HG03439 (cell line): Measurements from ENCODE around the gene GTF2A1.

ENCODE experiments used
- ATAC-seq: cut with Tn5 transposase; IDR thresholded peaks from one replicate; pipeline ENCODE4 v1.9.1; 2021; ENCODE audit warnings: mild to moderate bottlenecking, moderate library complexity; ENCODE audit not compliant: unreplicated experiment

Gene GTF2A1

DNA sequence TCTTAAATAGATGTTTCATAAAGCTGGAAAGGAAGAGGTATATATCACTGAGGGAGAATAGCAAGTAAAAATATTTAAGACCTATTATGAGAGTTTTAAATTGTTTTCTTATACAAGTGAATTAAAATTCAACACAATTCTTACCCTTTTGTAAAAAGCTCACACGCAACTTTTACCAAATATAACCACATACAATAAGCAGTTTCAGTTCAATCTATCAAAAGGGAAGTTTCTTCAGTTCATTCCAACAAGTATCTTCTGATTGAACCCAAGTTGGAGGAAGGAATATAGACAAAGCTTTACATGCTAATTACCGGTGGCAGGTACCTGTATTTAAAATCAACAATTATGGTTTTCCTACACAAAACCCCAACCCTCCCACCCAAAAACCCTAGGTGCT lies 41.1 kb downstream of the GTF2A1 start:
- no peak for ATAC-seq

DNA sequence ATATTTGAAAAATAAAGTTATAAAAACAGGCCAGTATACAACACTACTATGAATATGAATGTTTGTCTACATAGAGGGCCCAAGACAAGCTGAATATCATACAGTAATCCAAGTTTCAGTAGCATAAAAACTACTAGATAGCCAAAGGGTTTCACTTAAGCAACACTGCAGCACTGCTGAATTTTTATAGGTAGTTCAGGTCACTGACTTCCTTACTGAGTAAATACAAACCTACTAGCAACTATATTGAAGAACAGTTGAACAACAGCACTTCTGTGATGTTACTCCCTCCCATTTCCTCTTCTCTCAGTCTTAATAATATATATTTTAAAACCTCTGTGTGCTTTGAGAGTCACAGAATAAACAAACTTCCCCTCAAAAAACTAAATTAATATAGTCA lies 42.7 kb downstream of the GTF2A1 start:
- ATAC-seq, result peak; percentile 39

DNA sequence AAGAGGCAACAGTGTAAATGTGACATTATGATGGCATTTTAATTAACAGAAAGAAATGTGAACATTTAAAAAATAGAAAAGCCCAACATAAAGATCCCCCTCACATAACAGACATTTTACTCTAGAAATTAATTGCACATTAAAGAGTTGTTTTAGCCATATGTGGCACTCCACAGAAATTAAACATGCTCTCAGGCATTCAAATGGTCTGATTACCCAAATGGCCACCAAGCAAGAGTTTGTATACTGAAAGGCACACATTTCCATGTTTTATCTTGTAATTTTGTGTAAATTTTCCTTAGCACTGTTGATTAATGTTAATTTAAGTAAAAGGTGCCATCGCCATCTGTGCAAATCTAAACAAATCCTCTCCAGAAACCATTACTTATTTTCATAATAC lies 43.5 kb downstream of the GTF2A1 start:
- ATAC-seq, result no peak

DNA sequence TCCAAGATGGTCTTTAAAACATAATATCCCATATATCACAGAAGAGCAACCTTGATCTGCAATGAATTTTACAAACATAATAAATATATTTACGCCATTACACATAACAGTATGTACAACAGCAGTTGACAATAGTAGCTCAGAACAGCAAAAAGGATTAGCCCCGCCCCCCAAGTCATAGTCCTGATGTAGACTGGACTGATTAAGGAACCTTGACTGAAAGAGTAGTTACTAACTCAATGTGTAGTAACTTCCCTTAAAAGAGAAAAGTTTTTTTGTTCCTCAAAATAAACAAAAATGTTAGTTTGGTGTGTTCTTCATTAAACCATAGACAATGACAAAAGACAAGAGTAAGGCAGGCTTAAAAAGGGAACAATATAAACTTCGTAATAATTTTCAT lies 44.5 kb downstream of the GTF2A1 start:
- ATAC-seq, result no peak

DNA sequence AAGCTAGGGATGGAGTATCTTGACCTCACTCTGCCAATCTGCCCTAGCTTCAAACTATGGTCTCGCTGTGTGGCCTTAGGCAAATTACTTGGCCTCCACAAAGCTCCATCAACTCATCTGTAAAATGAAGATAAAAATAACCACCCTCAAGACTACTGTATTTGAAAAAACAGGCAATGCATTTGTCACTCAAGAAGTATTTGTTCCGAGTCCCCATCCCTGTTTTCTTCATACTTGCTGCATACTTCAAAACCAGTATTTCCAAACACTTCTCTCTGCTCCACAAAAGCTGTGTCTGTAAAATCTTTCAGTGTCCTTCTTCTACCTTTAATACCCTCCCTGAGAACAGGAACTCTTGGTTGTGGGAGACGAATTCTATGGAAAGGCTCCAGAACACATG lies 47.9 kb downstream of the GTF2A1 start:
- peak; percentile 25 for ATAC-seq

DNA sequence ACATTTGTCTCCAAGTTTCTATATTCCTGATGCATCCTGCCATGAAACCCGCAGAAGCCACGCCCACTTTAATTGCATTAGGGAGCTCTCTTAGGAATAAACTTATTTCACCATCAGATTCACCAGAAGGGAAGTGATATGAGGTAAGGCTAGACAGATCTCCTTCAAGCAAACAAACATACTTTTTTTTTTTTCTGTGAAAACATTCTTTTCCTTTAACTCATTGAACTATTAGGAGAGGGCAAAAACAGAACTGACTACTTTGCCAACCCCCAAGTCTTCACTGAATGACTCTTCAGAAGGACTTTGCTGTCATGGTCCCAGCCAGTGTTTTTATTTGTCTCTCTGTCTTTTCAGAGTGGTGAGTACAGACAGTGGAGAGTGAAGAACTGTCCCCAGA lies 48.4 kb downstream of the GTF2A1 start:
- ATAC-seq, result peak; percentile 24

DNA sequence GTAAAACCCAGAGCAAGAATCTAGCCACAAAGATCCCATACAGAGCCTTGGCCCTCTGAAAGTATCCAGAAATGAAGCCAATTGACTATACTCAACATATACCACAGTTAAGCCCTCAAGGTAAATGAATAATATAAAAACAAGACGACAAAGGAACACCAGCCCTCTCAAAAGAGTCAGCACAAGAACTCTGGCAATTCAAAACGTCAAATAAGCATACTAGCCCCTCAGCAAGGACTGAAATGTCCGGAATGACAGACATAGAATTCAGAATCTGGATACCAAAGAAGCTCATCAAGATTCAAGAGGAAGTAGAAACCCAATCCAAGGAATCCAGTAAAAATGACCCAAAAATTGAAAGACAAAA lies 49.9 kb downstream of the GTF2A1 start:
- no peak for ATAC-seq

DNA sequence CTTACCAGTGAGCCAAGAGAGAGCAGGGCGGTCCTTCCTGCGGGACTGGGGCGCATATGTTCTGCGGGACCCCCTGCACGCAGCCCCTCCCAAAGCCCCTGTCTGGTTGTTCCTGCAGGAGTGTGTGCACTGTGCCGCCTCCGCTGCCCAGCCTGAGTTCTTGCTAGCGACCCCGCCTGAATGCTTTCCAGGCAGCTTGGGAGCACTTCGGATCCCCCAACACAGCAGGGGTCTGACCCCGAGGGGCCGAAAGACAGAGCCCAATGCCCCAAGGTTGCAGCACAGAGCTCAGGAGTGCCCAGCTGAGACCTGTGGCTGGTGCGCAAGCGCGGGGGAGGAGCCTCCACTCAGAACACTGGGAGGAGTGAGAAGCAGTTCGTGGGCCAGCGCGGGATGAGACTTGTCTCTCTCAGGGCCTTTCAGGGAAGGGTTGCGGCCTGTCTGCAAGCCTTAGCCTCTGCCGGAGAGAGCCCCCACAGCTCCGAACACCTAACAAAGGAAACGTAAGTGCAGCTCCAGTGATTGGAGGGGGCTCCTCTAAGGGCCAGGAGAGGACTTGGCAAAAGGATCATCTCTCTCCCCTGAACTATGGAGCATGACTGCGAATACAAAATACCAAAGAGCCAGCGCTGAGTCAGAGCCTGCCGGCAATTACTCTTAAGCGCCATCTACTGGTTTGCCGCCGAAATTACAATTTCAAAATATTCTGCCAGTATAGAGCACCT lies 50.5 kb downstream of the GTF2A1 start:
- ATAC-seq, result peak; percentile 97

DNA sequence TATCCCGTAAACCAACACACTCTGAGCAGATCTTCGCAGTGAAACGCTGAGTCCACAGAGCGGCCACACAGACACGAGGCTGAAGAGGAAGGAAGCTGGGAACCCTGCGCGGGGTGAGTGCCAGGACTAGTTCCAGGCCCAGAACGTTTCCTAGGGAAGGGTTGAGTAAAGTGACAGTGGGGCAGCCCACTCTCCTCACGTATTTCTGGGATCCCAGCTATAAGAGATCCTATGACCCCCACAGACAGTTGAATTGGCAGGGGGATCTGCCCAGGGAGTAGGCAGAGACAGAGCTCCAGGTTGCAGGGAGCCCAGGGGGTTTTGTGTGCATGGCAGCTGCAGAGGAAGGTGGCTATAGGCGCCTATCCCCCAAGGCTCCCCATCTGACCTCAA lies 51.1 kb downstream of the GTF2A1 start:
- peak; percentile 10 for ATAC-seq

DNA sequence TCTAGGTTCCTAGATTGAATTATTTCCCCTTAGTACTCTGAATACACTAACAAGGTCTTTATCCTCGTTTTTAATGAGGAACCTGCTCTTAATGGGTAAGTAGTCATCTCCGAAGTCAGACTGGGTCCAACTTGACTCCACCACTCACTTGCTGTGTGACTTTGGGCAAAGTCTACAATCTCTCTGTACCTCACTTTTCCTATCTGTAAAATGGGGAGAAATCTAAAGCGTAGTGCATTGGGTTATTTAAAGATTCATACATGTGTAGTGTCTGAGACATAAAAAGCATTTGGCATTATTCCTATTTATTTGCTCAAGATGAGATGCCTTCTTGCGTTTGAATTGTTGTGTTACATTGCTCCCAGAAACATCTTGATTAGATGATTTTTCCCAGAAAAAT lies 51.5 kb downstream of the GTF2A1 start:
- ATAC-seq, result no peak

DNA sequence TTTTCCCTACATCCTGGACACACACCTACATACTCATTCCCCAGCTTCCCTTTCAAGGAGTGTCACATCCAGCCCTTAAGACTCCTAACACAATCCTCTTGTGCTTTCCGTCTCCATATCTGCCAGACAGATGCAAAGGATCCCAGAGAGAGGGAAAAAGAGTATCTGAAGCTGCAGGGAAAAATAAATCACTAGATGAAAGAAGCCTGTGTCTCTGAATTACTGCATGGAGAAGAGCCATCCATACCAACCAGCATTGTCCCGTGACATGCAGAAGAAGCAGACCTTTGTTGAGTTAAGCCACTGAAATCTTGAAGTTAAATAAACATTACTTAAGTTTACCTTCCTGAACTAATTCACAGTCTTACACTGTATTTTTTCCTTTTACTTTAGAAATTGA lies 54.6 kb downstream of the GTF2A1 start:
- ATAC-seq, result no peak

DNA sequence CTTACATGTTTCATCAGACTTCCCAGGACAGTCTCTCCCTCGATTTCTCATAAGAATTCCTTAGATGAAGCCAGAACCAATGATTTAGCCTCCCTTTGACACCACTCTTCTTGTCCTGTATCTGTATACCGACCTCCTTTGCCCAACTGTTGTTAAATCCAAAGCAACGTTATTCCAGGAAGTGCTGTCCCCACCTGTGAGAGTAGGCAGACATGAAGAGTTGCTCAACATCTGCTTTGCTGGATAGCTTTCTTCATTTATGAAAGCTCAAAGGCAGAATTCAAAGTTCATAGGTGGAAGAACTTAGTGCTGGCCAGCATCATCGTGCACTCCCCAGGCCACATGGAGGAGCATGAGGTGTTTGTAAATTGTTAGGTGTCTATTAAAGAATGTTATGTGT lies 55.6 kb downstream of the GTF2A1 start:
- ATAC-seq, result no peak

DNA sequence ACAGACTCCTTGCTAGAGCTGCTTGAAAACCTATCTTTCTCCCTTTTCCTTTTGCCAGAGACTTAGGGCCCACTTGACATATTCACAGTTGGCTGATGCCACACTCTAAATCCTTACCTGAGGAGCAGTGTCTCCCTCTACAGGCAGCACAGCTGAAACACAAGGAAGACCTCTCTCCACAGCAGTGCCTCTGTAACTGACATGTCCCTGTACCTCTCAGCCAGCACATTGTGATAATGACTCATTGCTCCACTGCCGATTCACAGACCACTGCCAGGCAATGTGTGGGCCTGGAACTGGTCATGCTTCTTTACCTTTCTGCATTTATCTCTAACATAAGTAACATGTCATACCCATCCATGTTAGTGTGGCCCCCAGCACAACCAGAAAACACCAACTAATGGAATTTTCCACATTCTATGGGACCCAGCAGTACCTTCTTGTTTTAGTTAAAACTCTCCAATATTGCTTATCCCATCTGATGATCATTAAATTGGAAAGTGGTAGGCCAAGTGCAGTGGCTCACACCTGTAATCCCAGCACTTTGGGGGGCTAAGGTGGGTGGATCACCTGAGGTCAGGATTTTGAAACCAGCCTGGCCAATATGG lies 56.5 kb downstream of the GTF2A1 start:
- ATAC-seq, result peak; percentile 94

DNA sequence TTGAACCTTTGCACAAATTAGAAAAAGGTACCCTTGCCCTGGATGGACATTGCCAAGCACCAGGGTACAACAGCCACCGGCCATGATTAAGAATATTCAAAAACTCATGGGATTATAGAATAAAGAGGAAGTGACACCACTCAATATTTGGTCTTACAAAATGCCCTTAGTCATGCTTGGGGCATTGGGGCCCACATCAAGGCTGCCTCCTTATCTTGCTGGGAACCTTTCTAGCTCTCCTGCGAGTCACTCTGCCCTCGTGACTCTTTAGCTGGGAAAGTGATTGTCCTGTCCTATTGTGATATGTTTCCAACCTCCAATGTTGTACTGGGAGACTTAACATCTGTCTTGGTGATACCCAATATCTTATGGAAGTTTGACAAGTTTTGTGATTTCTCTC lies 57.8 kb downstream of the GTF2A1 start:
- no peak for ATAC-seq

DNA sequence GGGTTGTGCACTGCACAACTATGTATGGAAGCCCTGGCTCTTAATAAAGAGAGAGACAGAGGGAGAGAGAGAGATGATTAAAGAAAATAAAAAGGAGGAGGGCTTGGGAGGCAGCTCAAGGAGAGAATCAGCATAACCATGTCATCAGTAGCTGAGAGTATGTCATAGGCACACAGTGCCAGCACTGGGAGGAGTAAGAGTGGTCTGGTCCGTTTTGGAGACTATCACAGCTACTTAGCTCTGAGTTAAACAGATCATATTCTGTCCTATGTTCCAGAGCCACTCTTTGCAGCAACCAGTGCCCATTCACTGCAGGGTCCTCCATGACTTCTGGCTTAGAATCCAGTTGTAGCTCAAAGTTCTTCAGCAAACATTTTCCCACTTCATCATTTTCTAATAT lies 59.0 kb downstream of the GTF2A1 start:
- ATAC-seq, result no peak

DNA sequence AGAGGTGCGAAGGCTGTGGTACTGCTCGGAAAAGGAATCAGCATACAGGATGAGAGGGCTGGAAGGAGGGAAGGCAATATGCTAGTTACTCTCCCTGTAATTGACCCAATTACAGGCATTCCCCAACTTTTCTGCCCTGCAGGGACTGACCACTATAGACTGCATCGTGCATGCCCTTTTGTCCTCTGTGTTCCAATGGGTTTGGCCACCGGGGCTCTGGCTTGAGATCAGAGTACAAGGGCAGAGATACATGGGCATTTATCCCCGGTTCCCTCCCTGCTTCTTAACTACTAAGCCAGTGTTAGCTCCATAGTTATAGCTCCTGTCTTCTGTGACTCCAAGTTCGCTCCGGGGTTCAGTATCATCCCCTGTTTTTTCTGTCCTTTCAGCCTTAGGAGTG lies 59.7 kb downstream of the GTF2A1 start:
- no peak for ATAC-seq

DNA sequence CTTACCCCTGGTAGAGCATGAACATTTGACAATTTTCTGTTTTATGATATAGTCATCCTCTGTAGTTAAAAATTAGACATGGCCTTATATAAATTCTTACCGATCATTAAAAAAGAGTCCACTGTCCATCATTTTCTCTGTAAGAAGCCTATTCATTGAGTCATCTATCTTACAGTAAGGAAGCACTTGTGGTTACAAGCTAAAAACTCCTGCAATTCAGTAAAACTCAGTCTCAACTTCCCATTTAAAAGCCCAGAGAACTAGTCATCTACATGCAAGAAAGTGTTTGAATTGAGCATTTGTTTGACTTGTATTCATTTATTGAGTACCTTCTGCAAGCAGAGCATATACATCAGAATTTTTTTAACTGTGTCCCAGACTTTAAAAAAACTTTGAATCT lies 63.3 kb downstream of the GTF2A1 start:
- no peak for ATAC-seq

DNA sequence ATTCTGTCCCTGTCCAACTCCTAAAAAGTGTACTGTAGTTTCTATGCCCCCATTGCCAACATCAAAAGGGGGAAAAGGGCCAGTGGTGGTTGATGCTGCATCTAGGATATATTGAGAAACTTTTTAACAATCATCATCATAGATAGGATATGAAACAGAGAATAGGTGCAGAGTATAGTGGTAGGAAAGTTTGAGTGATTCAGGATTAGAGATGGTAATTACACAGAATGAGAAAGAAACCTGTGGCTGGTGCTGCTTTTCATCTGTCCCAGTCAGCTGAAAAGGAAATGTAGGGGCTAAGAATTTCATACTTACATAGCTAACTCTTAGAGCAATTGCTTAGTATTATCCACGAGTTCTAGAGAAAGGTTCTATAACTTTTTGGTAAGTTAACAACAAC lies 67.6 kb downstream of the GTF2A1 start:
- ATAC-seq, result no peak

DNA sequence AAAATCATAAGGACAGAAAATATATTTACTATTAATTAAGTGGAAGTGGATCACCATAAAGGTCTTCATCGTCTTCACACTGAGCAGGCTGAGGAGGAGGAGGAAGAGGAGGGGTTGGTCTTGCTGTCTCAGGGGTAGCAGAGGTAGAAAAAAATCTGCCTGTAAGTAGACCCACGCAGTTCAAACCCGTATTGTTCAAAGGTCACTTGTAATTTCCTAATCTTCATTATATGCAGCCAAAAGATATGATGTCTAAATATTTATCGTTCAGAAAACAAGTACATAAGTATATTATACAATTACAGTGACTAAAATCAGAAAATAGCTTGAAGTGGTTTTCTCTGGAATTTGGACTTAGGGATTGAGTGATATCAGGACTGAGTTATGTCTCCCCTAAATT lies 72.1 kb downstream of the GTF2A1 start:
- no peak for ATAC-seq

DNA sequence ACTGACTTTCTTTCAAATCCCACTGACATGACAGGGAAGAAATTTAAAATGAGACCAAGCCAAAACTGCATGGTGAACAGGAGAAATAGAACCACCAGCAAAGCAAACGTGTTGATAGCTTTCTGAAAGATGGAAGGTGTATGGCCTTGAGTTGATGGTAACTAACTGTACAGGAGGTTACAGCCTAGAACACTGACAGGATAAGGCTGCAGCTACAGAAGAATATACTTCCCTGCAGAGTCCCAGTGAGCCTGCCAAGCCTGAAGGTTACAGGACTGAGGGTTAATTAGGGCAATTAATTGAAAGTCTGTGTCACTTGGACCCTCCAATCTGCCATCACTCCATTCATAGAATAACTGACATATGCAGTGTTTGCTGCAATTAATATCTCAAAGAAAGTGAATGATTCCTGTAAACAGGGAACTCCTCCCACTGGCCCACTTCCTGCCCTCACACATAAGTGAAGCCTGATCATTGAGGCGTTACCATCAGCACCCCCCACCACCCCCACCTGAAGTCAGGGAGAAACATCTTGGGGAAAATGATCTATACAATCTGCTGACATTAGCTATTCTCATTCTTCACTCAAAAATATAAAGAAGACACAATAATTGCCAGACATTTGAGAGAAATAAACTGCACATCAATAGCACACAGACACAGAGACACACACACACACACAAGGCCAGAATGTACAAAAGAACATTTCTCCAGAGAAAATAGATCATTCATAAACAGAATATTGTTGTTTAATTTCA lies 73.4 kb downstream of the GTF2A1 start:
- ATAC-seq, result no peak

DNA sequence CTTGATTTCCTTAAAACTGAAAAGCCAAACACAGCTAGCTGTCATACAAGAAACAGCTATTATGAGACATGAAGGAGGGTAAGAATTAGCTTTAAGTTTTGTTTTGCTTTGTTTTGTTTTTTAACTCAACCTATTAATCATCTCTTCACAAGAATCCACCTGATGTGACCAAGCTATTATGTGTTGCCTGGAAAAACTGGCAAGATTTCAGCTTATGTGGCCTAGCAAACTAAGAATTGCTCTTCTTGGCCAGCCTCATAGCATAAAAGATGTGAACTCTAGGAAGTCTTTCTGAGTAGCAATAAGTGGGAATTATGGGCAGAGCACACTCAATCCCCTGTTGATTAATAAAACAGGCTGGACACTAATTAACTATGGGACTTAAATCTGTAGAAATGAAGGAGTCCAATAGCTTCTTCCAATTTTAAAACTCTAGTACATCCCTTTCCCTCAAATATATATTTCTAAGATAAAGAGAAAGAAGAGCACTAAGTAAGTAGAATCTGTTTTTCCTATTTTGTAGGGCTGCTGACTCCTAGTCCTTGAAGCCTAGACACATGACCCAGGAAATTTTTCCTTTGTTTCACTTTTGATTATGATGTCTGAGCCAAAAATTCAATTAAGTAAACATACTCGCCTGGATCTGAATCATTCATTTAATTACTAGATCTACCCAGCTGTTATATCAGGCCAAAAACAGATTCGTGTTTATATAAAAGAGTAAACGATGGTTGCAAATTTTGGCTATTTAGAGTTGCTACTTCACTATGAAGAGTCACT lies 75.7 kb downstream of the GTF2A1 start:
- ATAC-seq, result no peak

DNA sequence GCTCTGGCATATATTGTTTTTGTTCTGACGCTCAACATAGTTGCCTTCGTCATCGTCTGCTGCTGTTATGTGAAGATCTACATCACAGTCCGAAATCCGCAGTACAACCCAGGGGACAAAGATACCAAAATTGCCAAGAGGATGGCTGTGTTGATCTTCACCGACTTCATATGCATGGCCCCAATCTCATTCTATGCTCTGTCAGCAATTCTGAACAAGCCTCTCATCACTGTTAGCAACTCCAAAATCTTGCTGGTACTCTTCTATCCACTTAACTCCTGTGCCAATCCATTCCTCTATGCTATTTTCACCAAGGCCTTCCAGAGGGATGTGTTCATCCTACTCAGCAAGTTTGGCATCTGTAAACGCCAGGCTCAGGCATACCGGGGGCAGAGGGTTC lies 77.0 kb downstream of the GTF2A1 start:
- ATAC-seq, result no peak
